H9 (cell line): ENCODE data around the gene IFT122. TPM values are rescaled to one million over a fixed set of nuclear protein-coding genes. Genes with fewer than 3 reads are reported as not detected.

ENCODE experiments used
- DNase-seq: peaks from one replicate; pipeline ENCODE4 v3.0.0-alpha.2; 2017
- H2AFZ ChIP-seq: one replicate; pipeline ENCODE4 v1.6.1; 2013; ENCODE audit warnings: mild to moderate bottlenecking, low read length, control low read depth, moderate library complexity
- H2AK5ac ChIP-seq: 2 replicates; pipeline ENCODE4 v1.6.1; 2013; ENCODE audit warnings: low read length, control low read depth, mixed read lengths; ENCODE audit not compliant: insufficient read length
- H2BK120ac ChIP-seq: one replicate; pipeline ENCODE4 v1.6.1; 2013; ENCODE audit warnings: low read depth, mild to moderate bottlenecking, low read length, control low read depth, inconsistent platforms; ENCODE audit not compliant: poor library complexity, severe bottlenecking
- H2BK12ac ChIP-seq: 2 replicates; pipeline ENCODE4 v1.6.1; 2013; ENCODE audit warnings: low read length, control low read depth, mixed read lengths, low read depth; ENCODE audit not compliant: insufficient read length
- H2BK15ac ChIP-seq: 2 replicates; pipeline ENCODE4 v1.6.1; 2013; ENCODE audit warnings: low read depth, low read length, control low read depth
- H2BK20ac ChIP-seq: one replicate; pipeline ENCODE4 v1.6.1; 2013; ENCODE audit warnings: low read depth, mild to moderate bottlenecking, low read length, control low read depth, inconsistent platforms; ENCODE audit not compliant: poor library complexity, severe bottlenecking
- H2BK5ac ChIP-seq: 2 replicates; pipeline ENCODE4 v1.6.1; 2013; ENCODE audit warnings: low read length, control low read depth, mixed read lengths; ENCODE audit not compliant: insufficient read length
- H3K14ac ChIP-seq: 2 replicates; pipeline ENCODE4 v1.6.1; 2013; ENCODE audit warnings: low read length, control low read depth; ENCODE audit not compliant: insufficient read depth
- H3K18ac ChIP-seq: 2 replicates; pipeline ENCODE4 v1.6.1; 2013; ENCODE audit warnings: low read depth, mild to moderate bottlenecking, mixed read lengths, low read length, control low read depth; ENCODE audit not compliant: insufficient read length
- H3K23ac ChIP-seq: 2 replicates; pipeline ENCODE4 v1.6.1; 2013; ENCODE audit warnings: low read length, control low read depth, mixed read lengths, low read depth; ENCODE audit not compliant: insufficient read length
- H3K23me2 ChIP-seq: 2 replicates; pipeline ENCODE4 v1.6.1; 2013; ENCODE audit warnings: low read depth, mild to moderate bottlenecking, mixed read lengths, low read length, control low read depth; ENCODE audit not compliant: insufficient read length, poor library complexity, severe bottlenecking
- H3K27ac ChIP-seq: 2 replicates; pipeline ENCODE4 v1.5.1; 2013; ENCODE audit warnings: low read length, control low read depth, mixed read lengths, low read depth; ENCODE audit not compliant: insufficient read length
- H3K27me3 ChIP-seq: 2 replicates; pipeline ENCODE4 v1.6.1; 2013; ENCODE audit warnings: low read length, control low read depth, inconsistent platforms; ENCODE audit not compliant: insufficient read depth
- H3K4ac ChIP-seq: 2 replicates; pipeline ENCODE4 v1.6.1; 2013; ENCODE audit warnings: low read depth, mild to moderate bottlenecking, control low read depth, inconsistent platforms, low read length, moderate library complexity
- H3K4me1 ChIP-seq: 2 replicates; pipeline ENCODE4 v1.6.1; 2013; ENCODE audit warnings: low read length, control low read depth, inconsistent platforms; ENCODE audit not compliant: insufficient read depth
- H3K4me2 ChIP-seq: 2 replicates; pipeline ENCODE4 v1.6.1; 2013; ENCODE audit warnings: low read length, control low read depth, mixed read lengths; ENCODE audit not compliant: insufficient read length, insufficient read depth
- H3K56ac ChIP-seq: 2 replicates; pipeline ENCODE4 v1.6.1; 2013; ENCODE audit warnings: low read depth, mild to moderate bottlenecking, mixed read lengths, low read length, control low read depth; ENCODE audit not compliant: insufficient read length
- H3K79me1 ChIP-seq: 2 replicates; pipeline ENCODE4 v1.6.1; 2013; ENCODE audit warnings: low read depth, mild to moderate bottlenecking, moderate library complexity, low read length, control low read depth, inconsistent platforms; ENCODE audit not compliant: insufficient read depth, poor library complexity, severe bottlenecking
- H3K79me2 ChIP-seq: 2 replicates; pipeline ENCODE4 v1.6.1; 2013; ENCODE audit warnings: low read length, control low read depth, inconsistent platforms; ENCODE audit not compliant: insufficient read depth
- H3K9ac ChIP-seq: 2 replicates; pipeline ENCODE4 v1.6.1; 2013; ENCODE audit warnings: low read length, control low read depth, mixed read lengths; ENCODE audit not compliant: insufficient read length; ENCODE audit errors: extremely low read depth
- H3K9me3 ChIP-seq: one replicate; pipeline ENCODE4 v1.6.1; 2013; ENCODE audit warnings: low read depth, low read length, inconsistent platforms; ENCODE audit not compliant: control insufficient read depth
- H3T11ph ChIP-seq: one replicate; pipeline ENCODE4 v1.6.1; 2013; ENCODE audit warnings: mild to moderate bottlenecking, low read length, control low read depth, inconsistent platforms
- H4K20me1 ChIP-seq: one replicate; pipeline ENCODE4 v1.6.1; 2013; ENCODE audit not compliant: control insufficient read depth, insufficient read length, insufficient read depth
- H4K5ac ChIP-seq: 2 replicates; pipeline ENCODE4 v1.6.1; 2013; ENCODE audit warnings: low read depth, mild to moderate bottlenecking, mixed read lengths, low read length, control low read depth; ENCODE audit not compliant: insufficient read length
- H4K8ac ChIP-seq: replicated peaks from 2 replicates; pipeline ENCODE4 v1.6.1; 2013; ENCODE audit warnings: low read length, control low read depth, mixed read lengths, low read depth; ENCODE audit not compliant: insufficient read length
- H4K91ac ChIP-seq: 2 replicates; pipeline ENCODE4 v1.6.1; 2013; ENCODE audit warnings: low read depth, mild to moderate bottlenecking, moderate library complexity, mixed read lengths, low read length, control low read depth; ENCODE audit not compliant: insufficient read length
- H3K27ac Mint-ChIP-seq, 3 experiments: 2 replicates in 2 of 3; 3 replicates in 1 of 3; pipeline ENCODE4 v1.8.0; 2020 to 2021; ENCODE audit warnings: mixed read lengths in 3 of 3, mild to moderate bottlenecking in 1 of 3, moderate library complexity in 1 of 3
- H3K27me3 Mint-ChIP-seq: 2 replicates; pipeline ENCODE4 v1.8.0; 2021; ENCODE audit warnings: low read depth, mild to moderate bottlenecking, moderate library complexity, mixed read lengths
- H3K36me3 Mint-ChIP-seq, 3 experiments: 2 replicates in 2 of 3; 3 replicates in 1 of 3; pipeline ENCODE4 v1.8.0; 2020 to 2021; ENCODE audit warnings: low read depth in 3 of 3, mixed read lengths in 3 of 3; ENCODE audit not compliant: insufficient read depth in 1 of 3
- H3K4me1 Mint-ChIP-seq, 2 experiments: 2 replicates each; pipeline ENCODE4 v1.8.0; 2020; ENCODE audit warnings: mixed read lengths in 2 of 2
- H3K4me3 Mint-ChIP-seq, 2 experiments: 2 replicates in 1 of 2; 3 replicates in 1 of 2; pipeline ENCODE4 v1.8.0; 2020 to 2021; ENCODE audit warnings: mild to moderate bottlenecking in 2 of 2, mixed read lengths in 2 of 2, moderate library complexity in 1 of 2
- H3K9me3 Mint-ChIP-seq, 2 experiments: 2 replicates in 1 of 2; 3 replicates in 1 of 2; pipeline ENCODE4 v1.8.0; 2020; ENCODE audit warnings: mild to moderate bottlenecking in 2 of 2, mixed read lengths in 2 of 2, moderate library complexity in 1 of 2
- WGBS: extraction: QIAGEN DNeasy Blood & Tissue Kit; methylation state at CpG from one replicate; pipeline ENCODE4 v1.1.7; 2013; ENCODE audit warnings: missing lambda C conversion rate, low lambda C conversion rate, mixed read lengths; ENCODE audit not compliant: insufficient read length; ENCODE audit errors: extremely low coverage; 5-methylcytosine and 5-hydroxymethylcytosine counted together
- total RNA-seq: library from RNA; stranded (reverse); gene quantifications from 2 replicates; pipeline ENCODE4 v1.2.1, GENCODE V29; 2021
- TF ChIP-seq, protein P1 (sequence below): fragments of 200-600 bp; sonication (generic); conservative IDR thresholded peaks from 3 replicates; pipeline ENCODE4 v1.8.0; 2021; ENCODE audit warnings: antibody characterized with exemption, mild to moderate bottlenecking

The IFT122 gene
- total RNA-seq, 1 experiment from 2014 or later, result 19.3 TPM

DNA sequence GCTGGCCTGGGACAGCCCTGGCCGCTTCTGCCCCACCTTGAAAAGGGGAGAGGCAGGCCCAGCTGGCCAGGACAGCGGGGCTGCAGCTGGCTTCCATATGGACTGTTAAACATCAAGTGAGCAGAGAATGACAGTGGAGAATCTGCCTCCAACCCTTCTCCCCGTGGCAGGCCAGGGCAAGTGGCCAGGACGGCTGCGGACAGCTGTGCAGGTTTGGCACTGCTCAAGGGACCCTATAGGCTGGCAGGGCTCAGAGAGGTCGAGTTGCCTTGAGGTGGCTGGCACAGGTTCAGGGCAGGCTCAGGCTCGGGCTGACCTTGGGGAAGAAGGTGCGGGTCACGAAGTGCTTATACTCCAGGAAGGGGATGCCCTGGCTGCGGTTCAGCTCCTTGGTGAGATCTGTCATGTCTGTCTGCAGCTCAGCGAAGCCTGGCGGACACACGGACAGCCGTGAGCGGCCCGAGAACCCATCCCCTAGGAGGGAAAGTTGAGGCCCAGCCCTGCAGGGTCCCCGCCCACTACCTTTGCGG is 127.2 kb downstream of the IFT122 start:
- Histone ChIP-seq H3K79me2 (no peaks in the 10 kb centered on the region), H4K8ac (no peak overlapping the region), H3K9me3 (no peaks in the 10 kb centered on the region), H3K18ac (no peak overlapping the region), H4K91ac (no peak overlapping the region), H2BK15ac (no peak overlapping the region), H2BK120ac (no peak overlapping the region), H2BK5ac (no peak overlapping the region), H2BK20ac (no peak overlapping the region), H3K4ac (no peak overlapping the region), H3K27me3 (no peaks in the 10 kb centered on the region), H3K23ac (no peak overlapping the region), H3K9ac (no peak overlapping the region), H3K27ac (no peak overlapping the region), H3T11ph (no peak overlapping the region), H3K56ac (no peak overlapping the region), H3K23me2 (no peaks in the 10 kb centered on the region), H4K20me1 (no peaks in the 10 kb centered on the region), H3K79me1 (no peaks in the 10 kb centered on the region), H2AK5ac (no peak overlapping the region), H4K5ac (no peak overlapping the region), H3K4me1 (no peaks in the 10 kb centered on the region), H2BK12ac (no peak overlapping the region), H3K14ac (no peak overlapping the region), H3K4me2 (no peak overlapping the region), H2AFZ (no peak overlapping the region)
- WGBS, result no CpG with 5 or more reads among the region's 18 CpGs
- peak overlapping the region in 2 of 3 experiments; percentile 6 to 87; a peak in 2 of 7 replicates for H3K27ac Mint-ChIP-seq
- H3K4me1 Mint-ChIP-seq, result 0 out of 4 replicates have a peak, but pooled peaks cover 0 to 3% of the 10 kb centered on the region in 2 experiments
- H3K27me3 Mint-ChIP-seq, result no peaks in the 10 kb centered on the region
- H3K9me3 Mint-ChIP-seq, result no peaks in the 10 kb centered on the region
- peaks cover 0 to 12% (median 0%) of the 10 kb centered on the region in 3 experiments; a peak in 3 of 7 replicates for H3K36me3 Mint-ChIP-seq
- no peak overlapping the region for H3K4me3 Mint-ChIP-seq
- no peak for DNase-seq
- TF ChIP-seq, protein P1, sequence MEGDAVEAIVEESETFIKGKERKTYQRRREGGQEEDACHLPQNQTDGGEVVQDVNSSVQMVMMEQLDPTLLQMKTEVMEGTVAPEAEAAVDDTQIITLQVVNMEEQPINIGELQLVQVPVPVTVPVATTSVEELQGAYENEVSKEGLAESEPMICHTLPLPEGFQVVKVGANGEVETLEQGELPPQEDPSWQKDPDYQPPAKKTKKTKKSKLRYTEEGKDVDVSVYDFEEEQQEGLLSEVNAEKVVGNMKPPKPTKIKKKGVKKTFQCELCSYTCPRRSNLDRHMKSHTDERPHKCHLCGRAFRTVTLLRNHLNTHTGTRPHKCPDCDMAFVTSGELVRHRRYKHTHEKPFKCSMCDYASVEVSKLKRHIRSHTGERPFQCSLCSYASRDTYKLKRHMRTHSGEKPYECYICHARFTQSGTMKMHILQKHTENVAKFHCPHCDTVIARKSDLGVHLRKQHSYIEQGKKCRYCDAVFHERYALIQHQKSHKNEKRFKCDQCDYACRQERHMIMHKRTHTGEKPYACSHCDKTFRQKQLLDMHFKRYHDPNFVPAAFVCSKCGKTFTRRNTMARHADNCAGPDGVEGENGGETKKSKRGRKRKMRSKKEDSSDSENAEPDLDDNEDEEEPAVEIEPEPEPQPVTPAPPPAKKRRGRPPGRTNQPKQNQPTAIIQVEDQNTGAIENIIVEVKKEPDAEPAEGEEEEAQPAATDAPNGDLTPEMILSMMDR, result no peak
